ENCODE results near the gene TOP3B. TPM values are rescaled to one million over a fixed set of nuclear protein-coding genes. Genes with fewer than 3 reads are reported as not detected.

The TOP3B gene
- total RNA-seq, 1 experiment from 2014 or later = 20.5 TPM

- DNase-seq (ENCODE audit: low spot score) = no peak
Measured at GRCh38 chr22:21963286-21963685, 19.3 kb downstream of the TOP3B start.

- no peak for DNase-seq (ENCODE audit: low spot score)
Measured at GRCh38 chr22:21962655-21962949, 20.0 kb downstream of the TOP3B start.

GRCh38 chr22:21961886-21962654 lies 20.5 kb downstream of the TOP3B start:
- peak; percentile 62 for DNase-seq (ENCODE audit: low spot score)

GRCh38 chr22:21961127-21961867 lies 21.3 kb downstream of the TOP3B start:
- DNase-seq (ENCODE audit: low spot score) = no peak

GRCh38 chr22:21960200-21961126 lies 22.1 kb downstream of the TOP3B start:
- no peak for DNase-seq (ENCODE audit: low spot score)

- DNase-seq (ENCODE audit: low spot score) = no peak
Measured at GRCh38 chr22:21959274-21960074, 23.1 kb downstream of the TOP3B start.

- no peak for DNase-seq (ENCODE audit: low spot score)
Measured at GRCh38 chr22:21958360-21959273, 24.0 kb downstream of the TOP3B start.

GRCh38 chr22:21952586-21953571 lies 29.7 kb downstream of the TOP3B start, which contains the start of gene PPM1F:
Gene PPM1F (minus strand): TSS chr22:21952848. CDS start chr22:21946048, 6,800 bp downstream.
- peak; percentile 33 for DNase-seq (ENCODE audit: low spot score)

- DNase-seq (ENCODE audit: low spot score) = no peak
Measured at GRCh38 chr22:21951931-21952465, 30.6 kb downstream of the TOP3B start.

GRCh38 chr22:21951062-21951461 lies 31.5 kb downstream of the TOP3B start:
- no peak for DNase-seq (ENCODE audit: low spot score)

- DNase-seq (ENCODE audit: low spot score) = no peak
Measured at GRCh38 chr22:21949948-21950347, 32.6 kb downstream of the TOP3B start.

- DNase-seq (ENCODE audit: low spot score) = no peak
Measured at GRCh38 chr22:21949569-21949918, 33.0 kb downstream of the TOP3B start.

- DNase-seq (ENCODE audit: low spot score) = no peak
Measured at GRCh38 chr22:21948824-21949568, 33.6 kb downstream of the TOP3B start.

- DNase-seq (ENCODE audit: low spot score) = no peak
Measured at GRCh38 chr22:21948390-21948789, 34.2 kb downstream of the TOP3B start.

- DNase-seq (ENCODE audit: low spot score) = peak; percentile 40
Measured at GRCh38 chr22:21947040-21948014, 35.3 kb downstream of the TOP3B start.

- no peak for DNase-seq (ENCODE audit: low spot score)
Measured at GRCh38 chr22:21946262-21946925, 36.2 kb downstream of the TOP3B start.

Data from A172 (cell line).